Measurements from ENCODE around the gene CADPS. TPM values are rescaled to one million over a fixed set of nuclear protein-coding genes. Genes with fewer than 3 reads are reported as not detected.

CADPS gene
- total RNA-seq, 1 experiment from 2014 or later, result not detected

GRCh38 chr3:62475306-62475705, 399.9 kb downstream of the CADPS start:
- no peaks in the 10 kb centered on the region for H3K4me1 ChIP-seq (ENCODE audit: insufficient read depth, low read length, poor library complexity, severe bottlenecking)
- TF ChIP-seq EZH2 (IDR thresholded peaks at IDR 0.05; ENCODE audit: borderline replicate concordance, low read depth, low read length, poor library complexity, severe bottlenecking), result no peak
- TF ChIP-seq, protein P1, sequence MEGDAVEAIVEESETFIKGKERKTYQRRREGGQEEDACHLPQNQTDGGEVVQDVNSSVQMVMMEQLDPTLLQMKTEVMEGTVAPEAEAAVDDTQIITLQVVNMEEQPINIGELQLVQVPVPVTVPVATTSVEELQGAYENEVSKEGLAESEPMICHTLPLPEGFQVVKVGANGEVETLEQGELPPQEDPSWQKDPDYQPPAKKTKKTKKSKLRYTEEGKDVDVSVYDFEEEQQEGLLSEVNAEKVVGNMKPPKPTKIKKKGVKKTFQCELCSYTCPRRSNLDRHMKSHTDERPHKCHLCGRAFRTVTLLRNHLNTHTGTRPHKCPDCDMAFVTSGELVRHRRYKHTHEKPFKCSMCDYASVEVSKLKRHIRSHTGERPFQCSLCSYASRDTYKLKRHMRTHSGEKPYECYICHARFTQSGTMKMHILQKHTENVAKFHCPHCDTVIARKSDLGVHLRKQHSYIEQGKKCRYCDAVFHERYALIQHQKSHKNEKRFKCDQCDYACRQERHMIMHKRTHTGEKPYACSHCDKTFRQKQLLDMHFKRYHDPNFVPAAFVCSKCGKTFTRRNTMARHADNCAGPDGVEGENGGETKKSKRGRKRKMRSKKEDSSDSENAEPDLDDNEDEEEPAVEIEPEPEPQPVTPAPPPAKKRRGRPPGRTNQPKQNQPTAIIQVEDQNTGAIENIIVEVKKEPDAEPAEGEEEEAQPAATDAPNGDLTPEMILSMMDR (conservative IDR thresholded peaks at IDR 0.05; ENCODE audit: low read depth, low read length), result no peak
- no peak overlapping the region for H3K27ac ChIP-seq (ENCODE audit: low read depth, low read length, poor library complexity, severe bottlenecking)
- no TSS peak for BruUV-seq (replicated peaks)
- H3K36me3 ChIP-seq (ENCODE audit: insufficient read depth, low read length, poor library complexity, severe bottlenecking), result no peaks in the 10 kb centered on the region
- no peaks in the 10 kb centered on the region for H3K27me3 ChIP-seq (replicated peaks; ENCODE audit: insufficient read depth, low read depth, low read length, poor library complexity)
- DNase-seq (ENCODE audit: low spot score), result no peak
- CTCF ChIA-PET, result no interaction called here
- H3K9me3 ChIP-seq (ENCODE audit: low read depth, low read length, poor library complexity, severe bottlenecking), result no peaks in the 10 kb centered on the region
- POLR2A ChIA-PET (ENCODE audit: low non-redundant PET), result no interaction called here
- no peak overlapping the region for H3K4me3 ChIP-seq (ENCODE audit: low read depth, low read length, poor library complexity, severe bottlenecking)
- intact Hi-C loops (cut with micrococcal nuclease; ENCODE audit: unreplicated experiment), result no loop called here

GRCh38 chr3:62467966-62468722, 407.1 kb downstream of the CADPS start:
- no peak overlapping the region for H3K27ac ChIP-seq (ENCODE audit: low read depth, low read length, poor library complexity, severe bottlenecking)
- ChIA-PET POLR2A (ENCODE audit: low non-redundant PET) (no interaction called here), CTCF (no interaction called here)

DNA sequence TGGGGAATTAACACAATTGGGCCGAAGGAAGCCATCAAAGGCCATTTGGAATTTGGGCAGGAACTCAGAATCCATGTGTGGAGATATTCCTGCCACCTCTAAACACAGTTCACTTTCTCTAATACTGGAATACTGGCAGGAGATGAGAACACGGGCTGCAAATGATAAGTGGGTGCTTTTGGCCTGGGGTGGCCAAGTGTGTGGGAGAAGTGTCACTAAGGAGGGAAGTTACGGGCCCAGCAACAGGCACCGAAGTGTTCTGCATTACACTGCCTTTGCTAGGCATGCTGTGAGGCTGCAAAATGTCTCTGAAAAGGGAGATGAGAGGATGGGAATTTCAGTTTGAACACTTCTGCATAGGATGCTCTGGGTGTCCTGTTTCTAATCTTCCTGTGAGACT, 412.4 kb downstream of the CADPS start:
- no peak for TF ChIP-seq EZH2 (IDR thresholded peaks at IDR 0.05; ENCODE audit: borderline replicate concordance, low read depth, low read length, poor library complexity, severe bottlenecking)
- TF ChIP-seq, protein P1 (conservative IDR thresholded peaks at IDR 0.05; ENCODE audit: low read depth, low read length), result no peak
- no peaks in the 10 kb centered on the region for H3K4me1 ChIP-seq (ENCODE audit: insufficient read depth, low read length, poor library complexity, severe bottlenecking)
- H3K27me3 ChIP-seq (replicated peaks; ENCODE audit: insufficient read depth, low read depth, low read length, poor library complexity), result peaks cover 26% of the 10 kb centered on the region
- no peaks in the 10 kb centered on the region for H3K36me3 ChIP-seq (ENCODE audit: insufficient read depth, low read length, poor library complexity, severe bottlenecking)
- ChIA-PET CTCF (no interaction called here), POLR2A (ENCODE audit: low non-redundant PET) (no interaction called here)
- intact Hi-C loops (cut with micrococcal nuclease; ENCODE audit: unreplicated experiment), result no loop called here
- BruUV-seq (replicated peaks), result no TSS peak
- no peak overlapping the region for H3K27ac ChIP-seq (ENCODE audit: low read depth, low read length, poor library complexity, severe bottlenecking)
- no peaks in the 10 kb centered on the region for H3K9me3 ChIP-seq (ENCODE audit: low read depth, low read length, poor library complexity, severe bottlenecking)
- H3K4me3 ChIP-seq (ENCODE audit: low read depth, low read length, poor library complexity, severe bottlenecking), result no peak overlapping the region
- DNase-seq (ENCODE audit: low spot score), result no peak

More at GRCh38 chr3:62467966-62468722, 407.1 kb downstream of the CADPS start:
- Histone ChIP-seq H3K4me3 (ENCODE audit: low read depth, low read length, poor library complexity, severe bottlenecking) (no peak overlapping the region), H3K9me3 (ENCODE audit: low read depth, low read length, poor library complexity, severe bottlenecking) (no peaks in the 10 kb centered on the region), H3K36me3 (ENCODE audit: insufficient read depth, low read length, poor library complexity, severe bottlenecking) (no peaks in the 10 kb centered on the region), H3K27me3 (replicated peaks; ENCODE audit: insufficient read depth, low read depth, low read length, poor library complexity) (peaks cover 15% of the 10 kb centered on the region), H3K4me1 (ENCODE audit: insufficient read depth, low read length, poor library complexity, severe bottlenecking) (no peaks in the 10 kb centered on the region)
- intact Hi-C loops (cut with micrococcal nuclease; ENCODE audit: unreplicated experiment), result no loop called here
- no peak for DNase-seq (ENCODE audit: low spot score)
- BruUV-seq (replicated peaks), result no TSS peak
- no peak for TF ChIP-seq EZH2 (IDR thresholded peaks at IDR 0.05; ENCODE audit: borderline replicate concordance, low read depth, low read length, poor library complexity, severe bottlenecking)
- TF ChIP-seq, protein P1 (conservative IDR thresholded peaks at IDR 0.05; ENCODE audit: low read depth, low read length), result no peak

Measured in A673 (cell line).